HG03521 (cell line): ENCODE measurements around the gene ZFP64.

Source experiments
- ATAC-seq: cut with Tn5 transposase; IDR thresholded peaks from one replicate; pipeline ENCODE4 v1.9.1; 2021; ENCODE audit warnings: mild to moderate bottlenecking, moderate library complexity; ENCODE audit not compliant: unreplicated experiment

The ZFP64 gene

GRCh38 chr20:52110456-52110855 lies 81.1 kb downstream of the ZFP64 start:
- no peak for ATAC-seq

GRCh38 chr20:52105442-52106422 lies 85.8 kb downstream of the ZFP64 start:
- no peak for ATAC-seq

GRCh38 chr20:52104546-52105441 lies 86.8 kb downstream of the ZFP64 start:
- ATAC-seq: no peak

- ATAC-seq: no peak
These were observed 87.5 kb downstream of the ZFP64 start for GRCh38 chr20:52103913-52104545.

- no peak for ATAC-seq
These were observed 88.2 kb downstream of the ZFP64 start for GRCh38 chr20:52103335-52103912.

- no peak for ATAC-seq
These were observed 89.0 kb downstream of the ZFP64 start for GRCh38 chr20:52102559-52102958.

- ATAC-seq: no peak
These were observed 89.5 kb downstream of the ZFP64 start for GRCh38 chr20:52102126-52102525.
